Muscle of back (tissue), 11 donors: ENCODE data around the gene BPGM. TPM values are rescaled to one million over a fixed set of nuclear protein-coding genes. Genes with fewer than 3 reads are reported as not detected.
"Not testable (repeated sequence)": the region's sequence is repeated elsewhere in the genome, so short reads cannot be mapped to it uniquely, and the experiment has no call there.

ENCODE experiments used
- DNase-seq, 3 donors: peaks; one replicate each; pipeline versions ENCODE4 v3.0.0 to v3.0.0-alpha.2; 2013
- polyA plus RNA-seq, 10 donors: library from polyadenylated mRNA; unstranded; fragments of 120-200 nt; gene quantifications; one replicate each; pipeline ENCODE4 v1.2.1, GENCODE V29; 2013; ENCODE audit not compliant: insufficient read length in 10 of 10

Gene BPGM
- polyA plus RNA-seq, 10 donors = 18.2 to 84.5 (median 26.1) TPM

DNA sequence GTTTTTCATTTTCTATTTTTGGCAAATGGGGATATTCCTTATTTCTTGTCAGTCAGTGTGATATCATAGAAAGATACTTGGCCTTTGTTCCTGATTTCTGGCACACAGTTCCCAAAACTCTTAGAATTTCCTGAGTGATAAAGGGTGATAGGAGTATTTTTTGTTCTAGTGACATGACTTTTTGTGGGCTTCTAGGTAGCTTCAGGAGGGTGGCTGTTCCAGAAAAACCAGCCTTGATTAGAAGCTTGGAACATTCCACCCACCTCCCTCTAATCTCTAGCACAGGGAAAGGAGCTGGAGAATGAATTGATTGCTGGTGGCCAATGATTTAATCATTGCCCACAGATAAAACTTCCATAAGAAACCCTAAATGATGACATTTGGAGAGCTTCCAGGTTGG, 17.2 kb upstream of the BPGM start:
- DNase-seq = no peak

DNA sequence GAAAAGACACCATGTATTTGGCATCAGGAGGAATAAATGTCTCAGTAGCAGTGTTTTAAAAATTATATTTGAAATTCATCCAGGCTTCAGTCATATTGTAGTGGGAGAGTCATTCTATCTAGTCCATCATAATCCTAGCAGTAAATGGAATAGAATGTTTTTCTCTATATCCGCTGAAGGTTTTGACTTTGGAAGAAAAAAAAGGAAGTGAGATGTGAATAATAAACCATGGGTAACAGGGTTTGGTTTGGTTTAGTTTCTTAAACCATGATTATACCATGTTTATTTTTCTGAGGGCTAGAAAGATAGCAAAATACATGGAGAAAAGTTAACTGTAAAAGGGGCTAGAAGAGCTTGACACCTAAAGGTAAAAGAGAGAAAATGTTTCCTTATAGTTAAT, 16.4 kb upstream of the BPGM start:
- no peak for DNase-seq

DNA sequence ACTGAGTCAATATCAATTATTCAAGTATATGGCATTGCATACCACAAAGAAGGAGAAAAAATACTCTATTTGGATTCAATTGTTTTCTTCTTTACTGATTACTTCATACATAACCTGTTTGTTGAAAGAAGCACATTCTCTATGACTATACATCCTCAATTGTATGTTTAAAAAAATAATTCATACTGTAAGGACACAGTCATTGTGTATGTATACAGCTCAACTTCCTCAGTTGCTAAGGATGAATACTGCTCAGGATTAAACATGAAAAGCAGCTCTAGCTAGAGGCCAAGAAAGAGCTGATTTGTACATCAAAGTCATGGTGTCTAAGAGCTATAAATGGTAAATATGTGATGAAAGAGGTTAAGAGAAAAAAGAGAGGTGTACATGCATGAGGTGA, 15.8 kb upstream of the BPGM start:
- DNase-seq = no peak

DNA sequence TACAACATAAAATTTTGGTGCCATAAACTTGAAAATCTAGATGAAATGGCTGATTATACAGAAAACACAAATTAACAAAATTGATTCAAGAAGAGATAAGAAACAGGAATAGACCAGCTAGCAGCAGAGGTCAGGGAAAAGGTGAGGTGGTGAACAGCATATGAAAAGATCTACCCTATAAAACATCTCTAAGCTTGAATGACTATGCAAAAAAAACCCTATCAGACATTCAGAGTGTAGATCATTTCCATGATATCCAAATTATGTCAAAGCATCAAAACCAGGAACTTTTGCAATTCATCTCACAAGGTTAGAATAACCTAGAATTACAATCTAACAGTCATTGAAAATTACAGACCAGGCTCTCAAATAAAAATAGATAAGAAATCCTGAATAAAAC, 14.6 kb upstream of the BPGM start:
- DNase-seq = no peak

DNA sequence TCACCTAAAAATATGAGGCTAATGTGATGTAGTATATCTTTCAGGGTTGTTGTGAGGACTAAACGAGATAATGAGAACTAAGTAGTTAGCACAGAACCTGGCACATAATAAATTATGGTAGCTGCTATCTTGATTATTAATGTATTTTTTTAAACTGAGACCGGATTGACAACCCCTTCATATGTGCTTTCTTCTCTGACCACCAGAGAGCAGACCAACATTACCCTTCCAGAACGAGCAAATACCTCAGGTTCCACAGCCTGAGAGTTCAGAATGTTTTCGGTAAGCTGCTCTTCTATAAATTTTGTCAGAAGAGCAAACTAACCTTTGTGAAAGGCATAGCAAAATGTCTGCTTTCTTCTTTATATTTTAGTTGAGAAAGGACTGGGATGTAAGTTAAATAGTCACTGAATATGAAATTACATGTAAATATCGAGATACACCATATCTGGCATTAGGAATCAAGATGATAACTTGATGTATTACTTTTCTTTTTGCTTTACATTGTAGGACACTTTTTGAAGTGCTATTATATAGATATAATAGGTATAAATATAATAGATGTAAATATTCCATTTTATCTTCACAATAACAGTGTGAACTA, 13.6 kb upstream of the BPGM start:
- peak in 2 of 3 donors; percentile 8 to 11 for DNase-seq

DNA sequence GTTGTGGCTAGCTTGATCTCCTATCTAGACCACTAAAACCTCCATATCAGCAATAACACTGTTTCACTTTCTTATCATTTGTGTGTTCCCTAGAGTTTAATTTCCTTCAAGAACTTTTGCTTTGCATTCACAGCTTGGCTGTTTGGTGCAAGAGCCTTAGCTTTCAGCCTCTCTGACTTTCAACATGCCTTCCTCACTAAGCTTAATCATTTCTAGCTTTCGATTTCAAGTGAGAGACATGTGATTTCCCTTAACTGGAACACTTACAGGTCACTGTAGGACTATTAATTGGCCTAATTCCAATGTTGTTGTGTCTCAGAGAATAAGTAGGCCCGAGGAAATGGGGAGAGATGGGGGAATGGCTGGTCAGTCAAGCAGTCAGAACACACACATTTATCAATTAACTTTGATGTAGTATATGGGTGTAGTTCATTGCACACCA, 10.6 kb upstream of the BPGM start:
- DNase-seq = no peak

DNA sequence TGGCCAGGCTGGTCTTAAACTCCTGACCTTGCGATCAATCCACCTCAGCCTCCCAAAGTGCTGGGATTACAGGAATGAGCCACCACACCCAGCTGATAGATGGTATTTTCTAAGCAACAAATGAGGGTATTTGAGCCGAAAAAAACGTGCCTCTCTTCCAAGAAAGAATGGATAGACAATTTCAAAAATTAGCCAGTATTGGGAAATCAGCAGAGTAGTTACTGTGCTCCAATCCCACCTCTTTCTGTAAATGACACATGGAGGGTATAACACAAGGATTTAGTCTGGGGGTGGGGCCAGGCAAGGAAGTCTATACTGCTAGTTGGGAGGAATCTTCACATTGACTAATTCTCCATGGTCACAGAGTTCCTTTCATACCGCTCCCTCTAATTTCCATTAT, 9.2 kb upstream of the BPGM start:
- no peak for DNase-seq

DNA sequence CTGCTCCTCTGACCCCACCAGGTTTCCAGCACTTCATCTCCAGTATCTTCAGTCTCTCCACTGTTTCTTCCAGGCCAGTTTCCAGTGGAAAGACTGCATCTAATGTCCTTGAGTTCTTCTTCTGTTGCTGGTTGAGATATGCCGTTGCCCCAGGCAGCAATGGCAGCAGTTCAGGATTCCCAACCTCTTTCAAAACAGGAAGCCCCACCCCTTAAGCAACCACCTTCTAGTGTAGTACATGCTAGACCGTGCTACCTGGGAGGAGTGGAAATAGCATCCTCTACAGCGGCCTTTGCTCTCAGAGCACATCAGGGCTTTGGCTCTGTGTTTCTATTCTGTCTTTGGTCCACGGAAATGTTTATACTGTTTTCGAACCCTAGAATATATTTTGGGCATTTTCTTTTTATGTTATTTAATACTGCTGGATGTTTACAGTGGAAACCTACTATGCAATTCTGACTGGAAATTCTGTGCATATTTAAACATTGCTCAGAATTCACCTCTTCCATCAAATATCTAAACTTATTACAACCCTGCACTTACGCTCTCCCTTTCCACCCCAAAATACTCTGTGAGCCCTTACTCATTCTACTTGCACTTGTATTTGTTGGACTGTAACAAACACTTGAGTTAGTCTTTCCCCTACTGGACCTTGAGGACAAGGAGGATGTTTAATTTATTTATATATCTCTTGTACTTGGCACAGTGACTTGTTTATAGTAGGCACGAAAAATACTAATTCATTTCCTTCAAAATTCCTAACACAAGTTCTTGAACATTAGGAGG, 8.5 kb upstream of the BPGM start:
- DNase-seq = no peak

DNA sequence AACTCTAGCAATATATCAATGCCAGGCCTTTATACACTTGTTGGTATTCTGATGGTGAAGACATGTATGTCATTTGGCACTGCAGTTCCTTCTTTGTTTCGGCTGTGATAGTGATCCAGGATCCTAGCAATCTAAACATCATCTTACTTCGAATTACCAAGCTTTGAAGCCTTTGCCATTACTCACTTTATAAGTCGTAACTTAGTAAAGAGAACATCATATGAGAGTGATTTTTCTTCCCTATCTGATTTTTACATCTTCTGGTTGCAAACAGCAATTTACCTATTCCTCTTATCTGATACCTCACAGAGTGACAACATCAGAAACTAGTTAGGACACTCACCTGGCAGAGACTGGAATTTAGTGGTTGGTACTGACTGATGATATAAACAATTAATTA, 7.6 kb upstream of the BPGM start:
- no peak for DNase-seq

DNA sequence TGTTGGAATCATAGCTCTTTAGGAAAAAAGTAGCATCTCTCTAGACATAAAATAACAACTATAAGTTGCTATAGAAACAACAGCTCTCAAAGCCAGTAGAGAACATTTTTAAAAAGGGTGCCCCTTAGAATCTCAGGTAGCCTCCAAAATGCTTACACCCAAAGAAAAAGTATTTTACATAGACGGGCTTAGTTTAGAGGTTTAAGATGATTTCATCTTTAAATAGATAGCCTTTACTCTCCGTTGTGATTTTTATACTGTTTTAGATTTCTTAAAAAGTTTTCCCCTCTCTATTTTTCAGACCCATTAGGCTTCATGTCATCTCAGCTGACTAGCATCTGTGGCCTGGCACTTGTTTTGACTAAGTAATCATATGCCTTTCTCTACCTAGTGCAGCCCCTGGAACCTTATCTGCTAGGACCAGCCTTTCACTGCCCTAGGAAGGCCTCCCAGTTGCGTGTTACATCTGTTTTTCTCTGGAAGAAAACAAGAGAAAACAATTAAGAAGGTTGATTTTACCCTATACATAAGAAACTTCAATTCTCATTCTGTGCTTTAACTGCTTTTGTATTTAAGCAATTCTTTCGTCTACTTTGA, 6.9 kb upstream of the BPGM start:
- no peak for DNase-seq

DNA sequence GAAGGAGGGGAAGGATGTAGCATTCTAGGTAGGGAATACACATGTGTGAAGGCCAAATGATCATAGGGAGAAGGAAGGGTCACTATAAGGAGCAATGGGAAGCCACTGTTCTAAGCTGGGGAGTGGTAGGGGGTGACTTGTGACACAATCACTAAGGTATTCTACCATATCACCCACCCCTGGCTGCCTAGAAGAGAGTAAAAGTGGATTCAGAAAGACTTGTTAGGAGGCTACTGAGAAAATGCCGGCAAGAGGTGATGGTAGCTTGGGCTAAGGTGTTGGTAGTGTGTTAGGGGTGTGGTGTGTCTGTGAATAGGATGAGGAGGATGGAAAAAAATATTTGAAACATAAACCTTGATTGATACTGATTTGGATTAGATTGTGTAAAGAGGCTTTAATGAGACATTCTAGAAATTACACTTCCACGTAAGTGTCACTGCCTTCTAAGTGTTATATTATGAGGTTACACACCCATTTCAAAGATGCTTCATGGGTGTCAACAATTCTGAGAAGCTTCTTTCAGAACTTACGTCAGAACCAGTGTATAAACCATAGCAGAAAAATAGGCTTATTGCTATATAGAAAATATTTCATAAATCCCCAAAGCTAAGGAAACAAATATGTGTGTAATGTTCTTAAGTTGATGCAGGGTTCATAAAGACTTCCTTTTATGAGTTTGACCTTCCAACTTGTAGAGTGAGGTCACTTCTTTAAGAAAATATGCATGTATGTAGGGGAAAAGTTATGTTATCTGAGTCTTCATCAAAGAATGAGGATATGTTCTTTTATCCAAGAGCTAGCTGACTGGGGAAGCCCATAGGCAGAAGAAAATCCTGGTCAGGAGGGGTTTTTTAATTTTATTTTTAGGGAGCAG, 5.6 kb upstream of the BPGM start:
- no peak for DNase-seq

DNA sequence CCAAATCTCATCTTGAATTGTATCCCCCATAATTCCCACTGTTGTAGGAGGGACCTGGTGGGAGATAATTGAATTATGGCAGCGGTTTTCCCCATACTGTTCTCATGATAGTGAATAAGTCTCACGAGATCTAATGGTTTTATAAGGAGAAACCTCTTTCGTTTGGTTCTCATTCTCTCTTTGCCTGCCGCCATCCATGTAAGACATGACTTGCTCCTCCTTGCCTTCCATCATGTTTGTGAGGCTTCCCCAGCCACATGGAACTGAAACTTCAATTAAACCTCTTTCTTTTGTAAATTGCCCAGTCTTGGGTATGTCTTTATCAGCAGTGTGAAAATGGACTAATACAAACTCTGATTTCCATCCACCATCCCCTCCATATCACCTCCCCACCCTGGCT, 4.7 kb upstream of the BPGM start:
- not testable (repeated sequence) for DNase-seq

DNA sequence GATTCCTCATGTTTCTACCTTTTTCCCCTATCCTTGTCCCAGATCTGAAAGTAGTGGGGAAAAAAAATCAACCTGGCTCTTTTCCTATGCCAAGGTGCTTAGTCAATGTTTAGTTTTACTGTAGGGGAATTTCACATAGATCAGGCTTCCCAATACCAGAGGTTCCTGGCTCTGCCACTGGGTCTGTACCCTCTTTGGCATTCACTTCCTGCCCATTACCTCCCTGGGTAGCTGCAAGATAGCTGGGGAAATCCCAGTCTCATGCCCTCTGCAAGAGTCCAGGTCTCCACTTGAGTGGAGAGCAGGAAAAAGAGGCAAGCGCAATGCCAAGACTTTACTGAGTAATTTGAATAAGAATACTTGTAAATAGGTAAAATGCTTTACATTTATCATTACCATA, 3.5 kb upstream of the BPGM start:
- DNase-seq = no peak

DNA sequence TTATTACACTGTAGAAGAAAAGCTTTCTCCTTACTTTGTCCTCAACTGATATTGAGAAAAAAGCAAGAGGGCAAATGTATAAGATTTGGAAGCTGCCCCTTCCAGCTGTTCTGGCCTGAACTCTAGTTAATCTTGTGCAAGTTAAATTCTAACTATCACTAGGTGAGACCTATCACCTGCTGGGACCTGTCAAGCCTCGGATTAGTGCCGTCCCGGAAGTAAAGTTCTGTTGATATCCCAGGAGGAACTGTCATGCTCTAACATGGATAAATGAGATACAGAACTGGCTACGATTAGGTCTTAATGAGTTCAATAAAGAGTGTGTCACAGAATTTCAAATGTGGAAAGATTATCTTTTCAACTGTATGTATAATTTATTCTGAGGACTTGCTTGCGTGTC, 1.2 kb upstream of the BPGM start:
- no peak for DNase-seq

DNA sequence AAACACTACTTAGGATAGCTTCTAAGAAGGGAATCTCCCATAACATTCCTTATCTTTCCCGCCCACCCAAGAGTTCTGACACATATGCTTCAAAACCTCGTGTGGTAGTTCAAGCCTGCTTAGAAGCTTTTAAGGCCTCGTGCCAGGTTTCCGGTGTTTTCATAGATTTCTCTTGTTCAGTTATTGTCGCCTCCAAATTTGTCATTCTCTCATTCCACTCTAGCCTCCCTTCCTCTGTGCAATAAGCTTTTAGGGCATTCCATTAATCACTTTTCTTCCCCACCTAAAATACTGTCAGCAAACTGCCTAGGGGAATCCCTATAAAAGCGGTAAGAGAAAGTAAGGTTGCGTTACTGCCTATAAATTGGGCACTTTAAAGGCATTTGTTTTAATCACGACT, 718 bp upstream of the BPGM start:
- DNase-seq = no peak

DNA sequence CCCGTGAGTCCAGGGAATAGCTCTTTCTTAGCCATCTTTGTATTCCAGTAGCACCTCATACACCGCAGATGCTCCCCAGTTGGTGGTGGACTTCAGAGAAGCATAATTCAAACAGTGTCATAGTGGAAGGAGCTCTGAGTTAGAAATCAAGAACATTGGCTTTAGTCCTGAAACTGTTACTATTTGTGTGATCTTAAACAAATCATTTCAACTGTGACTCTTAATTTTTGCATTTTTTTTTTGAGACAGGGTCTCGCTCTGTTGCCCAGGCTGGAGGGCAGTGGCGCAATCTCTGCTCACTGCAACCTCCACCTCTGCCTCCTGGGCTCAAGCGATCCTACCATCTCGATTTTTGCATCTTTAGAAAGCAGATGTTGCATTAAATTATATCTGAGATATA, 1.8 kb downstream of the BPGM start:
- no peak for DNase-seq

DNA sequence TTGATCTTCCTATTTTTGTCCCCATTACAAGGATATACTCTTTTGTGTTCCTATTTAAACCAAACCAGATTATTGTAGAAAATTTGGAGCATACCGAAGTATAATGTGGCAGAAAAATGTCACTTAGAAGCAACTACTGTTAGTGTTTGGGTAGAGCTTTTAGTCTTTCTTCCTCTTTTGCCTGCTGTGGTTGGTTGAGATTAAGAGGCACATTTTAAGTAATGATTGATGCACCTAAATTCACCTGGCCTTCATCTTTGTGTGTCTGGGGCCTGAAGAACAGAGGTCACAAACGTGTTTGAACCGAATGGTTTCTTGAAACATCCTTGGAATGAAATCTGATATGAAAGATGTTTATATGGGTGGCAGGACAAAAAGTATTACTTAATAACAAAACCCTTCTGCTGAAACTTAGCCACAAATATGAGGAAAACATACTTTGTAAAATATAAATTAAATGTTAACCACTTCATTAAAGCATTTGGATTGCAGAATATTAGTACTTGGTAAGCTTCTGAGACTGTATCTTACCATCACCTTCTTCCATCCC, 2.6 kb downstream of the BPGM start:
- no peak for DNase-seq

DNA sequence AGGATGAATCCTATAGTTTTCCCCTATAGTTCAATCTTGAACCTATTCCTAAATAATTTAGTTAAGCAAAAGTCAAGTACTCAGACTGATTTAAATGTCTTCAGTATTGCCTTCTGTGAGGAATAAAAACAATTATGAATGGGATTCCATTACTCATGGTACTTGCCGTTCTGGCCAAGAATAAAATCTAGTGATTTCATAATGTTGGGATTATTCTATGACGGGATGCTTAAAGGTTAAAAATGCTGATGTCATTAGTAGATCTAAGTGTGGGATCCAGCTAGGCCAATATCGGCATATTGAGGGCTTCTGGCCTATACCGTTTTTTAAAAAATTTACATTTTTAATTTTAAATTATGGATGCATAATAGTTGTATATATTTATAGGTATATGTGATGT, 5.3 kb downstream of the BPGM start:
- DNase-seq = no peak

DNA sequence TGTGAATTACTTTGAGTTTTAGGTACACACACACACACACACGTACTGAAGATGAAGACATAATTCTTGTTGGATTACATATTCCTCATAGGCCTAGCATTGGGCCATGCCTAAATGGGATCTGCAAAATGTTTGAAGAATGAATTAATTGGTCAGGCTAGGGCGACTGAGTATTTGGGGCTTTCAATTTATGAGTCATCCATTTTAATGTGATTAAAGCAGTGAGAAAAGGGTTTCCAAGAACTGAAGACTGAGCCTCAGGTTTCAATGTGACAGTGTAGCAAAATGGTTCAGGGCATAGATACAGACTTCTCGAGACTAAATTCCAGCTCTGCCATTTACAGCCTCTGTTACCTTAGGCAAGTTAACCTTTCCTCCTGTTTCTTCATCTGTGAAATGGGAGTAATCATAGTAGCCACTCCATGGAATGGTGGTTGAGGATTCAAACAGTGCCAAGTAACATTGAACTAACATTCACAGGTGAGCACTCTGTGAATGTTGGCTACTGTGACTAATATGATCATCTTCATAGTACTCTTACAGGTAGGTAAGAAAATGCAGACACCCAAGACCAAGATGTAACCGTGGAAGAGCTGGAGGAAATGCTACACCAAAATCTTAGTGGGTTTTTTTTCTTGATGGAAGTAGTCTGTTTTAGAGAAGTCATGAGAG, 7.6 kb downstream of the BPGM start:
- no peak for DNase-seq

DNA sequence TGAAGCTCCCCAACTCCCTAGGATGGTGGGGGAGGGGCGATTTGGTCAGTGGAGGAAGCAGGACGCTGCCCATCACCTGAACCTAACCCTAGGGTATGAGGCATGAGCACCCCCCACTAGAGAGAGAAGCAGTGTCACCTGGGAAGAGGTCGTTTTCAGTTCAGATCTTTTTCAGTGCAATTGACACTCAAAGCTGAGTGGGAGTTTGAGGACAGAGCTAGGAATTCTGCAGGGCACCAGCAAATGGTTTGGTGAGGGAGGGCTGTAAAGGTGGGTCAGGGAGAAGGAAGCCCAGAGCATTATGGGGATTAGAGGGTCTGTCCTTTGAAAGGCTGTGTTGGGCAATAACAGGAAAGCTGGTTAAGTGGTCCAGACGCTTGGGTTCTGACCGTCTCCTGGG, 10.9 kb downstream of the BPGM start:
- no peak for DNase-seq

DNA sequence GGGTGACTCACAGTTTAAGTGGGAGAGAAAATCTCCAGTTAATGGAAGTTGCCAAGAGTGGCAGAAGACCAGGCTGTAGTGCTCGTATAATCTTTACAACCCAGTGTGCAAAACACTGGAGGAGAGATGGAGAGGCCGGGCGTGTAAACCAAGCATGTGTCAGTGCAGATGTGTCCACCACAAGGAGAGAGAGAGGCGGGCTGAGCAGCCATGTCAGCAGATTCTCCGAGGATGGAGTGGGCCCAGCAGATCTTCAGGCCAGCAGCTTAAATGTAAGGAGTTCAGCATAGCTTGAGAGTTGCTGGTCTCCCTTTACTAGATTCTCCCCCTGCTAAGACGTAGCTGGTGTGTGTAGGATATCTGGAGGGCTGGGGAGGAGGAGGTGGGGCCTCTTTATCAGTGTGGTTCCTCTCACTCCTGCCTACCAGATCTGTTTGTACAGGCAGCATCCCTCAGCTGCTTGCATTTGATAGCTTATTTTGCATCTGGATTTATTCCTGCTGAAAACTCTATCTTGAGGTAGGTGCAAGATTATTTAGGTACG, 13.7 kb downstream of the BPGM start:
- DNase-seq = peak in 1 of 3 donors; percentile 5
